Panc1 (cell line): ENCODE results near the gene FHL1. TPM values are rescaled to one million over a fixed set of nuclear protein-coding genes. Genes with fewer than 3 reads are reported as not detected.

Experiments
- ATAC-seq: fragments of 200-7000 bp; cut with Tn5 transposase; 2 replicates; pipeline ENCODE4 v1.9.1; 2020; ENCODE audit warnings: mild to moderate bottlenecking, moderate library complexity
- BruUV-seq: library from RNA; stranded (reverse); fragments of 400-500 nt; replicated peaks from 2 replicates; lab custom pipeline; 2021; lab: Mats Ljungman, UMichigan
- CTCF ChIA-PET: fragments of 300-600 bp; sonication (Branson Sonifier 250); formaldehyde crosslinking; loops from one replicate; lab custom pipeline; 2022; ENCODE audit warnings: antibody characterized with exemption; lab: Charles Lee
- POLR2A ChIA-PET: fragments of 300-600 bp; sonication (Branson Sonifier 250); formaldehyde crosslinking; loops from one replicate; lab custom pipeline; 2022; ENCODE audit warnings: antibody characterized with exemption; lab: Charles Lee
- DNase-seq: peaks from one replicate; pipeline ENCODE4 v3.0.0-alpha.2; 2010; ENCODE audit warnings: low read depth, low spot score
- H3K27ac ChIP-seq: 2 replicates; pipeline ENCODE4 v1.5.1; 2011; ENCODE audit warnings: mild to moderate bottlenecking, low read length, inconsistent platforms
- H3K27me3 ChIP-seq: fragments of 200-500 bp; sonication (Bioruptor generic); 2 replicates; pipeline ENCODE4 v1.6.0; 2014; ENCODE audit warnings: low read length, inconsistent platforms; ENCODE audit not compliant: control insufficient read depth, insufficient read depth
- H3K36me3 ChIP-seq: fragments of 200-500 bp; sonication (Bioruptor generic); 2 replicates; pipeline ENCODE4 v1.5.1; 2014; ENCODE audit warnings: inconsistent platforms, mild to moderate bottlenecking, low read length, moderate library complexity; ENCODE audit not compliant: control insufficient read depth, insufficient read depth
- H3K4me1 ChIP-seq: 2 replicates; pipeline ENCODE4 v1.5.1; 2011; ENCODE audit warnings: inconsistent platforms, mild to moderate bottlenecking, low read length, moderate library complexity; ENCODE audit not compliant: control insufficient read depth, insufficient read depth
- H3K4me3 ChIP-seq, 2 experiments: 2 replicates each; pipeline ENCODE4 v1.5.1; 2011 to 2012; ENCODE audit warnings: low read depth in 2 of 2, low read length in 2 of 2, mild to moderate bottlenecking in 2 of 2, inconsistent platforms in 1 of 2, moderate library complexity in 1 of 2
- H3K9me3 ChIP-seq: fragments of 200-500 bp; sonication (Bioruptor generic); 2 replicates; pipeline ENCODE4 v1.5.1; 2014; ENCODE audit warnings: low read depth, mild to moderate bottlenecking, inconsistent platforms, low read length, moderate library complexity; ENCODE audit not compliant: control insufficient read depth, insufficient read depth
- POLR2AphosphoS5 ChIP-seq: IDR thresholded peaks from 2 replicates; pipeline ENCODE4 v1.6.1; 2012; ENCODE audit warnings: mild to moderate bottlenecking, low read depth, low read length, moderate library complexity
- REST ChIP-seq, 2 experiments: IDR thresholded peaks; 2 replicates each; pipeline ENCODE4 v1.6.1; 2011 to 2012; ENCODE audit warnings: low read depth in 2 of 2, control low read depth in 1 of 2, low read length in 1 of 2, mild to moderate bottlenecking in 1 of 2, moderate library complexity in 1 of 2; ENCODE audit not compliant: insufficient read depth in 1 of 2
- SIN3A ChIP-seq: IDR thresholded peaks from 2 replicates; pipeline ENCODE4 v1.6.1; 2012; ENCODE audit warnings: low read depth, mild to moderate bottlenecking, low read length, moderate library complexity, borderline replicate concordance; ENCODE audit not compliant: insufficient read depth
- TCF7L2 ChIP-seq: IDR thresholded peaks from 2 replicates; pipeline ENCODE4 v1.6.1; 2011; ENCODE audit warnings: mild to moderate bottlenecking, low read depth, low read length, inconsistent platforms
- in situ Hi-C: cut with HindIII; loops from 2 replicates; pipeline ENCODE4 v1.10.0; 2016; ENCODE audit warnings: low sequenced_read_pairs, low pct_unique_long_range_greater_than_20kb
- intact Hi-C: fragments of 100-400 bp; cut with micrococcal nuclease; formaldehyde crosslinking; loops from one replicate; pipeline ENCODE4 v1.10.0; 2022; ENCODE audit not compliant: unreplicated experiment
- total RNA-seq: library from RNA; stranded (reverse); gene quantifications from one replicate; pipeline ENCODE4 v1.2.1, GENCODE V29; 2021; ENCODE audit not compliant: unreplicated experiment
- TF ChIP-seq, protein P1 (sequence below): fragments of 450-650 bp; IDR thresholded peaks from 2 replicates; pipeline ENCODE4 v1.5.1; 2017; ENCODE audit warnings: mild to moderate bottlenecking

FHL1 gene
- total RNA-seq, 1 experiment from 2014 or later, result 67.9 TPM

DNA sequence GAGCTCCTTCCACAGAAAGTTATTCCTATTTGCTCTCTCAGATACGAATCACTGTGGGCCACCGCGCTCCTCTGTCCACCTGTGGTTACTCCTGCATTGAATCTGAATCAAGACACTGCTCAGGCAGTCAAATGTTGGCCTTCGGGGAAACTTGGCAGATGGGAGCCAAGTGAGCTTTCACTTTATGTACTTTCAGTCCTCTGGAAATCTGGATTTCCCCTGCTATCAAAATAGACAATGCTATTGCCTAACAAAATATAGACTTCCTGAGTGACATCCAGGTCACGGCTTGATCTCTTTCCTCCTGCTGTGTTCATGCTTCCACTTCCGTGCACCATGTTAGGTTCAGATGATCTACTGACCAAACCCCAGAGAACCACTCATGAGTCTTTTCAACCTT lies 43.8 kb downstream of the FHL1 start:
- no peak for DNase-seq
- BruUV-seq, result no TSS peak
- H3K4me1 ChIP-seq, result no peaks in the 10 kb centered on the region
- H3K36me3 ChIP-seq, result no peaks in the 10 kb centered on the region; the same call in 1 of the 2 replicates
- no peaks in the 10 kb centered on the region; the same call in 1 of the 2 replicates for H3K27me3 ChIP-seq
- no peaks in the 10 kb centered on the region for H3K9me3 ChIP-seq
- TF ChIP-seq SIN3A, result no peak
- no peak for TF ChIP-seq TCF7L2
- no peak for TF ChIP-seq POLR2AphosphoS5
- TF ChIP-seq, protein P1, sequence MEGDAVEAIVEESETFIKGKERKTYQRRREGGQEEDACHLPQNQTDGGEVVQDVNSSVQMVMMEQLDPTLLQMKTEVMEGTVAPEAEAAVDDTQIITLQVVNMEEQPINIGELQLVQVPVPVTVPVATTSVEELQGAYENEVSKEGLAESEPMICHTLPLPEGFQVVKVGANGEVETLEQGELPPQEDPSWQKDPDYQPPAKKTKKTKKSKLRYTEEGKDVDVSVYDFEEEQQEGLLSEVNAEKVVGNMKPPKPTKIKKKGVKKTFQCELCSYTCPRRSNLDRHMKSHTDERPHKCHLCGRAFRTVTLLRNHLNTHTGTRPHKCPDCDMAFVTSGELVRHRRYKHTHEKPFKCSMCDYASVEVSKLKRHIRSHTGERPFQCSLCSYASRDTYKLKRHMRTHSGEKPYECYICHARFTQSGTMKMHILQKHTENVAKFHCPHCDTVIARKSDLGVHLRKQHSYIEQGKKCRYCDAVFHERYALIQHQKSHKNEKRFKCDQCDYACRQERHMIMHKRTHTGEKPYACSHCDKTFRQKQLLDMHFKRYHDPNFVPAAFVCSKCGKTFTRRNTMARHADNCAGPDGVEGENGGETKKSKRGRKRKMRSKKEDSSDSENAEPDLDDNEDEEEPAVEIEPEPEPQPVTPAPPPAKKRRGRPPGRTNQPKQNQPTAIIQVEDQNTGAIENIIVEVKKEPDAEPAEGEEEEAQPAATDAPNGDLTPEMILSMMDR, result no peak
- TF ChIP-seq REST (IDR thresholded peaks at IDR 0.05; ENCODE audit: insufficient read depth in 1 of 2, low read depth in 2 of 2, low read length in 1 of 2), result no peak
- no peak for ATAC-seq
- H3K4me3 ChIP-seq, result no peak overlapping the region
- in situ Hi-C loops, result no loop called here
- CTCF ChIA-PET, result no interaction called here
- no peak overlapping the region for H3K27ac ChIP-seq
- POLR2A ChIA-PET, result no interaction called here
- intact Hi-C loops, result no loop called here

- Histone ChIP-seq H3K27ac (no peak overlapping the region), H3K4me1 (no peaks in the 10 kb centered on the region), H3K36me3 (no peaks in the 10 kb centered on the region; the same call in 1 of the 2 replicates), H3K27me3 (no peaks in the 10 kb centered on the region; the same call in 1 of the 2 replicates), H3K4me3 (no peak overlapping the region), H3K9me3 (no peaks in the 10 kb centered on the region)
- in situ Hi-C loops, result no loop called here
- ATAC-seq (no peak), DNase-seq (no peak)
- ChIA-PET POLR2A (interaction anchor here (0.6 kb wide), 1 partner anchor 160 kb away, joined by 4 read pairs; no protein-coding TSS in a partner anchor), CTCF (no interaction called here)
- no peak for TF ChIP-seq POLR2AphosphoS5
- no peak for TF ChIP-seq REST (IDR thresholded peaks at IDR 0.05; ENCODE audit: insufficient read depth in 1 of 2, low read depth in 2 of 2, low read length in 1 of 2)
- TF ChIP-seq, protein P1, result no peak
- no peak for TF ChIP-seq TCF7L2
- no peak for TF ChIP-seq SIN3A
- BruUV-seq, result no TSS peak
- intact Hi-C loops, result no loop called here
These were observed 44.8 kb downstream of the FHL1 start for GRCh38 chrX:136192135-136192534.
